ENCODE data around the gene POU3F4.

Gene POU3F4

GRCh38 chrX:83509254-83509801, 1.2 kb downstream of the POU3F4 start:
- TF ChIP-seq TCF4 (CRISPR knock-in tag; IDR thresholded peaks at IDR 0.05; ENCODE audit: borderline replicate concordance) (no peak), ZNF70 (CRISPR knock-in tag; IDR thresholded peaks at IDR 0.05) (no peak), SNAI2 (CRISPR knock-in tag; IDR thresholded peaks at IDR 0.05) (no peak), CSRNP3 (CRISPR knock-in tag; IDR thresholded peaks at IDR 0.05) (no peak), TSHZ2 (CRISPR knock-in tag; IDR thresholded peaks at IDR 0.05) (no peak), ESRRG (CRISPR knock-in tag; IDR thresholded peaks at IDR 0.05) (no peak), ZC3H10 (CRISPR knock-in tag; IDR thresholded peaks at IDR 0.05) (no peak), ZNF565 (CRISPR knock-in tag; conservative IDR thresholded peaks at IDR 0.05; ENCODE audit: low read depth) (no peak), ZFP30 (CRISPR knock-in tag; IDR thresholded peaks at IDR 0.05) (no peak), ZNF8 (CRISPR knock-in tag; IDR thresholded peaks at IDR 0.05) (no peak), CREB5 (CRISPR knock-in tag; IDR thresholded peaks at IDR 0.05; ENCODE audit: low read depth) (no peak), GLIS3 (CRISPR knock-in tag; IDR thresholded peaks at IDR 0.05) (no peak), PATZ1 (CRISPR knock-in tag; IDR thresholded peaks at IDR 0.05; ENCODE audit: borderline replicate concordance) (no peak), ZFP3 (CRISPR knock-in tag; IDR thresholded peaks at IDR 0.05) (no peak), PPARA (CRISPR knock-in tag; IDR thresholded peaks at IDR 0.05; ENCODE audit: borderline replicate concordance) (no peak), ISL1 (CRISPR knock-in tag; IDR thresholded peaks at IDR 0.05) (no peak)
- no peak for ATAC-seq

- TF ChIP-seq ARNTL (CRISPR knock-in tag; IDR thresholded peaks at IDR 0.05; ENCODE audit: borderline replicate concordance, low read depth) (no peak), GLIS3 (CRISPR knock-in tag; IDR thresholded peaks at IDR 0.05) (no peak), ZC3H10 (CRISPR knock-in tag; IDR thresholded peaks at IDR 0.05) (no peak), CSDC2 (CRISPR knock-in tag; IDR thresholded peaks at IDR 0.05) (no peak), ZNF565 (CRISPR knock-in tag; conservative IDR thresholded peaks at IDR 0.05; ENCODE audit: low read depth) (no peak), ZFP30 (CRISPR knock-in tag; IDR thresholded peaks at IDR 0.05) (no peak), CREB5 (CRISPR knock-in tag; IDR thresholded peaks at IDR 0.05; ENCODE audit: low read depth) (no peak), RARB (CRISPR knock-in tag; IDR thresholded peaks at IDR 0.05) (no peak), TCF4 (CRISPR knock-in tag; IDR thresholded peaks at IDR 0.05; ENCODE audit: borderline replicate concordance) (no peak)
- ATAC-seq: no peak
Observed at GRCh38 chrX:83510510-83511062, 2.5 kb downstream of the POU3F4 start.

GRCh38 chrX:83511208-83511607, 3.1 kb downstream of the POU3F4 start:
- TF ChIP-seq ISL1 (CRISPR knock-in tag; IDR thresholded peaks at IDR 0.05) (no peak), PPARA (CRISPR knock-in tag; IDR thresholded peaks at IDR 0.05; ENCODE audit: borderline replicate concordance) (no peak), ZNF565 (CRISPR knock-in tag; conservative IDR thresholded peaks at IDR 0.05; ENCODE audit: low read depth) (no peak), ZC3H10 (CRISPR knock-in tag; IDR thresholded peaks at IDR 0.05) (no peak), PATZ1 (CRISPR knock-in tag; IDR thresholded peaks at IDR 0.05; ENCODE audit: borderline replicate concordance) (no peak), CSRNP3 (CRISPR knock-in tag; IDR thresholded peaks at IDR 0.05) (no peak)
- ATAC-seq: peak; percentile 42
